Measurements from ENCODE around the gene CDC42BPB.

CDC42BPB gene

DNA sequence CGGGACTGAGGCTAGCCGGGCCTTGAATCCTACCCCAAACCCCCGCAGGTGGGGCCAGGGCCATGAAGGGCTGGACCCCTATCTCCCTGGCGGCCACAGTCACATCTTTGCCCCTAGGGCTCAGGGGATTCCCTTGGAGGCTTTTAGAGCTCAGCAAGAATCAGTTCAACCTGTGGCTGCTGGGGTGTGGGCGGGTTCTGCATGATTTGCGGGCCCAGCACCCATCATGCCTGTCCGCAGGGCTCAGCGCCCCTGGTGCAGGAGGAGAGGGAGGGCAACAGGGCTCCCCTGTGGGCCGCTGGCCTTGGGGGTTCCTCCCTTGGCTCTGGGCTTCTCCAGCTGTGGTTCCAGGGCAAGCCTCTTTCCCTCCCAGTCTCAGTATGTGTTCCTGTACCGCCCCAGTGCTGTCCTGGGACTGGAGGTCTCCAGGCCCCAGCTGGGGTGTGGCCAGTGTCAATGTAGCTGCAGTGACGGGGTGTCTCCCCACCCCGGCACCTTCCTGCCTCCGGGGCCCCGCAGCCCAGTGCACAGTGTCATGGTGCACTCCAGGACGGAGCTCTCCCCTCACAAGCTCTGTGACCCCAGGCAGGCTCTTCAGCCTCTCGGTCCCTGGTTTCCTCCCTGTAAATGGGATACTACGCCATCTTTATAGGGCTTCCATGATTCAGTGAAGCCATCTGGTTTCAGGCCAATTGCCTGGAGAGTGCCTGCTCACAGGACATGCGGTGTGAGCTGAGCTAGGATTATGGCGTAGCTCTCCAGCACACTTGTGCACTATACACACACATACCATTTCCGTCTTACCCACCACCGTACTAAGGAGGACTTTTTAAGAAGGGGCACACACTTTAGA lies 16.8 kb upstream of the CDC42BPB start:
- DNase-seq (ENCODE audit: low read depth), result no peak

DNA sequence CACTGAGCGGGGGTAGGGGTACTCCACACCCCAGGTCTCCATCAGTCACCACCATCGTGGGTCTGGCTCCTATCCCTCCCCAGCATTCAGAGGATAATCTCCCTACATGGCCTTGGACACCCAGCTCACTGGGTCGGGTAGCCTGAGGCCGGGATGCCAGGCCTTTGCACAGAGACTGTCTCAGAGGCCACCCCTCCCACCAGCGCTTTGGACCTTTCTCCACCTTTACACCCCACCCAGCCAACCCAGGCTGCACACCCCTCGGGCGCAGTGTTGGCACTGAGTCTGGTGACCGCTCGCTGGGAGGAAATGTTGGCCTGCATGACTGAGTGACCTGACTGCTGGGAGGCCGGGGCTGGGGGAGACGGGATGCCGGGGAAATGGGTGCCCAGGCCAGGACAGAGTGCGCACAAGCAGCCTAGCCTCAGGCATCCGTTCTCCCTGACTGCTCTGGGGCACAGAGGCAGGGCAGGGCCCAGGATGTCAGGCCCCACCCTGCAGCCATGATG lies 16.1 kb upstream of the CDC42BPB start:
- no peak for DNase-seq (ENCODE audit: low read depth)

DNA sequence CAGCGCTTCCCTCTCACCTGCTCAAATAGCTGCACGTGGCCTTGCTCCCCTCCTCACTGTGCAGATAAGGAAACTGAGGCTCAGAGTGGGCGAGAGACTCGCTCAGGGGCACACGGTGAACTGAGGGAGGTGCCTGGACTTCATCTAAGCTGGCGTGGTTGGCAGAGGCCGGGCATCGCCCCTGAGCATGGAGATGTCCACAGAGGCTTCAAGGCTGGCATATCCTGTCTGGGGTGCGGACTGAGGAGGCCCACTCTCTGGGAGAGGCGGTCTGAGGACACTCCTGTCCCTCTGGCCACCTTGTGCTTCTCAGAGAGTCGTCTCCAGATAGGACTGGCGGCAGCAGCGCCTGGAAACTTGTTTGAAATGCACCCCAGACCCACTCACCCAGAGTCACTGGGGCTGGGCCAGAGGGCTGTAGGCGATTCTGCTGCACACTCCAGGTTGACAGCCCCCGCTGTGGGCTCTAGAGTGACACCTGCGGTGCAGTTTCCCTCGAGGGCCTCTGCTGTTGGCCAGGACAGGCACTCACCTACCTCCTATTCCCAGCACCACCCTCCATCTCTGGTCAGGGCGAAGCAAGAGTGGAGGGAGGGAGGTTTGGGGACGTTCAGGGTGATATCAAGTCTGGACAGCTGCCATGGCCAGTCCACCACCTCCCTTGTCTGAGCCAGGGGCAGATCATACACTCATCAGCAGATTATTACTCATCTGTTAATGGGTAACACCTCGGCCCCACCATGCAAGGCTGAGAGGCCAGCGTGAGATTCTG lies 15.4 kb upstream of the CDC42BPB start:
- DNase-seq (ENCODE audit: low read depth), result no peak

DNA sequence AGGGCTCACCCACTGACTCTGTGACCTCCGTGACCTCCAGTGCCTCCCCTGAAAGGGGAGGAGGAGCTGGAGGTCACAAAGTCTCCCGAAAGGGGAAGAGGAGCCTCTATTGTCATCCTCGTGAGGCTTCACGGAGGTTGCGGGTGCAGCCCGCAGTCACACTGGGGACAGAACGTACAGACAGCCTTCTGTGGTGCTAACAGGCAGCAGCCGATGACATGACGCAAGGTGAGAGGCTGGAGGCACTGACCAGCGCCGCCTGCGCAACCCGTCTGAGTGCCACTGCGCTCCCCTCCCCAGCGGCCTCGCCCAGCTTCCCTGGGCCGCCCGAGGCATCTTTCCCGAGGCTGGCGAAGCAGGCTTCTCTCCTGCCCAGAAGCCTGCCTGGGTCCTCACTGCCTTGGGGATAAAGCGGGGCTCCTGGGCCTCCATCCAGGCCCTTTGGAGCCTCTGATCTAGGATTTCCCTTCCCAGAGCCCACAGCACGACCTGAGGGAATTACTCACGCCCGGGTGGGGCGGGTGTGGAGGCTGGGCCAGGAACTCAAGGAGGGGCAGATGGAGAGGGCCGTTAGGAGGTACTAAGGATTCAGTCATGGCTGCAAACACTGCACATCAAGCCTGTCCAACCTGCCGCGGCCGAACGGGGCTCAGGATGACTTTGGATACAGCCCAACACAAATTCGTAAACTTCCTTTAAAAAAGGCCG lies 14.3 kb upstream of the CDC42BPB start:
- no peak for DNase-seq (ENCODE audit: low read depth)

GRCh38 chr14:103070971-103071542 lies 13.7 kb upstream of the CDC42BPB start:
- DNase-seq (ENCODE audit: low read depth), result no peak

DNA sequence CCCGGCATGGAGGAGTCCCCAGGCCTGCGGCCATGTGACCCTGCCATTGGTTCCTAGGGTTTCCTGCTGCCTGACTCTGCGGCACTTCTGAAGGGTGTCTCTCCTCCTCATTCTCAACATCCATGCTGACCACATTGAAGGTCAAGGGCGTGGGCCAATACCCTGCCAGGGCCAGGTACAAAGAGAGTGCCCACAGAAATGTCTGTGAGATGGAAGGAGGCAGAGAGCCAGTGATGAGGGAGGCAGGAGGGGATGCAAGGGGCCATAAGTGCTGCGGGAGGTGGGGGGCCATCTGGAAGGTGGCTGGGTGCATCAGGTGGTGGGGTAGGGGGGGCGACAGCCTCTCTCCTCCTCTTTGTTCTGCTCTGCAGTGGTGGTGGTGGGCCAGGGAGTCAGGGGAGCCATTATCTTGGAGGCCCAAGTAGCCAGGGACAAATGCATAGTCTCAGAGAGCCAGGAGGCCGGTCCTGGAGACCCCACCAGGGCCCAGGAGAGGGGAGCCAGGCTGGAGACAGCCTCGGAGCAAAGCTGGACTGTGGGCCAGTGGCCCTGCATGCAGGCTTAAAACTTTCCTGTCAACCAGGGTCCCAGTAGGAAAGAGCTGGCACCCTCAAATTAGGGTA lies 13.0 kb upstream of the CDC42BPB start:
- DNase-seq (ENCODE audit: low read depth), result no peak

DNA sequence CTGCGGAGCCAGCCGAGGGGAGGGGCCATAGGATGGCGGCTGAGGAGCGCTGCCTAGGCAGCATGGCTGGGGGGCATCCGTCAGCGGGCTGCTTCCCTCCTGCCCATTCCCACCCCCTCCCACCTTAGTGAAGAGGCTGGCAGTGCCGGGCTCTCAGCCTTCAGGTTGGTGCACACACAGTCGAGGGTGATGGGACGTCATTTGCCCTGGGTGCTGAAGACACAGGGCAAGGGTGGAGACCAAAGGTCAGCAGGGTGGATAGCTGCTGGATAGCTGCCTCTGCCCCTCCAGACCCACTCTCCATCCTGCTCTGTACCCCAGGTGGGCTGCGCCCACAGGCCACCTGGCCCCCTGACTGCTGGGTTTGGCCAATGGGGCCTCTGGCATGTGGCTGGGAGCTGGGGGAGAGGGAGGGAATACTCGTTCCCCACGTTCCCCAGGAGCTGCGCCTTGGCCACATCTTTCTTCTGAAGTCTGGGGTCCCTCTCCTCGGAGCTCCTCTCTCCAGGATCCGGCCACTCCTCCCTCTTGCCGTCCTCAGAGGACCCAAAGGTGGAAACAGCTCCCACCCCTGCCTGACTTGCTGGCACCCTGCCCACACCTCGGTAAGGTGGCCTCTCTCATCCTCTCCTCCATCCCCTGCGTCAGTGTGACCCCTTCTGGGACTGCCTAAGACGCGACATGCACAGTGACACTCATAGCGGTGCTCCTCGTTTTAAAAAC lies 11.2 kb upstream of the CDC42BPB start:
- no peak for DNase-seq (ENCODE audit: low read depth)

DNA sequence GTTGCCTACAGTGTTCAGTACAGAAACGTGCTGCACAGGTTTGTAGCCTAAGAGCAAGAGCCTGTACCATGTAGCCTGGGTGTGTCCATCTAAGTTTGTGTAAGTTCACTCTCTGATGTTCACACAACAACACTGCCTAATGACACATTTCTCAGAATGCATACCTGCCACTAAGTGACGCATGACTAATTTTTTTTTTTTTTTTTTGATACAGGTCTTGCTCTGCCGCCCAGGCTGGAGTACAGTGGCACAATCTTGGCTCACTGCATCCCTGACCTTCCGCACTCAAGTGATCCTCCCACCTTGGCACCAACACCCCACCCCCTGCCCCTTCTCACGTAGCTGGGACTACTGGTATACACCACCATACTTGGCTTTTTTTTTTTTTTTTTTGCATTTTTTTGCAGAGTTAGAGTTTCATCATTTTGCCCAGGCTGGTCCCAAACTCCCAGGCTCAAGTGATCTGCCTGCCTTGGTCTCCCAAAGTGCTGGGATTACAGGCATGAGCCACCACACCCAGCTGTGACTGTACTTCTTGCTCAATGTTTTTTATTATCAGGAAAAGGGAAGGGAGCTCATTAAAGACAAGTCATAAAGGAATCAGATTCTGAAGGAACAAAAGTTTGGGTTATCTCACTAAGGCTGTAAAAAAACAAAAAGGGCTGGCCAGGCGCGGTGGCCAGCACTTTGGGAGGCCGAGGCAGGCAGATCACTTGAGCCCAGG lies 10.0 kb upstream of the CDC42BPB start:
- no peak for DNase-seq (ENCODE audit: low read depth)

- DNase-seq (ENCODE audit: low read depth), result no peak
These were observed 9.1 kb upstream of the CDC42BPB start for GRCh38 chr14:103066399-103066798.

- no peak for DNase-seq (ENCODE audit: low read depth)
These were observed 8.5 kb upstream of the CDC42BPB start for GRCh38 chr14:103065861-103066260.

DNA sequence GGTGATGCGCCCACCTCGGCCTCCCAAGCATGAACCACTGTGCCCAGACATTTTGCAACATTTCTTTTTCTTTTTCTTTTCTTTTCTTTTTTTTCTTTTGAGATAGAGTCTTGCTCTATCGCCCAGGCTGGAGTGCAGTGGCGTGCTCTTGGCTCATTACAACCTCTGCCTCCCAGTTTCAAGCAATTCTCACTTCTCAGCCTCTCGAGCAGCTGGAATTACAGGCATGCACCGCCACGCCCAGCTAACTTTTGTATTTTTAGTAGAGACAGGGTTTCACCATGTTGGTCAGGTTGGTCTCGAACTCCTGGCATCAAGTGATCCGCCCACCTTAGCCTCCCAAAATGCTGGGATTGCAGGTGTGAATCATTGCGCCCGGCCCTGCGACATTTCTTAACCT lies 7.6 kb upstream of the CDC42BPB start:
- no peak for DNase-seq (ENCODE audit: low read depth)

- no peak for DNase-seq (ENCODE audit: low read depth)
These were observed 7.1 kb upstream of the CDC42BPB start for GRCh38 chr14:103064436-103064835.

GRCh38 chr14:103061482-103061976 lies 4.2 kb upstream of the CDC42BPB start:
- no peak for DNase-seq (ENCODE audit: low read depth)

DNA sequence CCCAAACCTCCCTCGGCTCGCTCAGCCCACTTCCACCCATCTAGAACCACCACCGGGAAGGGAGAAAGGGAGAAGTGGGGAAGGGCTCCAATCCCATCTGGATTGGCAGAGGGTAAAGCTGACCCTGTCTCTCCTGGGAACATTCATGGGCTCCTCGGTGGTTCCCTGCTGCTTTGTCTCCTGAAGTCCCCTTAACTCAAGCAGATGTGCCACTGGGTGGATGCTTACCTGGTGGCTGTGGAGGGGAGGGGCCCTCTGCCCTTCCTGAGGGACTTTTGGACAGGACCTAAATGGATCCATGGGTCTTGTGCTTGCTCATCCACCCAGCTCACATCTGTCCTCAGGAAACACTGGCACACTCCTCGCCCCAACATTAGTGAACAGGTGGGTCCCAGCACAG lies 2.2 kb upstream of the CDC42BPB start:
- DNase-seq (ENCODE audit: low read depth), result no peak

- no peak for DNase-seq (ENCODE audit: low read depth)
These were observed 1.1 kb upstream of the CDC42BPB start for GRCh38 chr14:103058164-103059055.

GRCh38 chr14:103057028-103057371 lies 349 bp downstream of the CDC42BPB start:
- no peak for DNase-seq (ENCODE audit: low read depth)

- DNase-seq (ENCODE audit: low read depth), result no peak
These were observed 874 bp downstream of the CDC42BPB start for GRCh38 chr14:103056322-103057027.

DNA sequence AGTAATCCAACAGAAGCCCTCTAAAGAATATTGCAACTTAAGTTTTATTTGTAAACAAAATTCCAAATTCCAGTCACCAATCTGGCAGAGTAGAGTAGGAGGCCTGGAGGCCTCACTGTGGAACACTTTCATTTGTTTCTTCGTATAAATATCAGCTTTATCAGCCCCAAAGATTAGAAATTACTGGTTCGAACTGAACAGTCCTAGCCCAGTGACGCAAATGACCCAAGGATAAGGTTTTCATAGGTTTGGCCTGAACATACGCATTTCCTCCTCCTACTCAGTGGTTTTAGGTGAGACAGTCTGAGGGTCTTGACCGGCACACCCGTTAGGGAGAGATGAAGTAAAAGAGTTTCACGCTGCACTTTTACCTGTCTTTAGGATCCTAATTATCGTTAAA lies 1.7 kb downstream of the CDC42BPB start:
- DNase-seq (ENCODE audit: low read depth), result no peak

DNA sequence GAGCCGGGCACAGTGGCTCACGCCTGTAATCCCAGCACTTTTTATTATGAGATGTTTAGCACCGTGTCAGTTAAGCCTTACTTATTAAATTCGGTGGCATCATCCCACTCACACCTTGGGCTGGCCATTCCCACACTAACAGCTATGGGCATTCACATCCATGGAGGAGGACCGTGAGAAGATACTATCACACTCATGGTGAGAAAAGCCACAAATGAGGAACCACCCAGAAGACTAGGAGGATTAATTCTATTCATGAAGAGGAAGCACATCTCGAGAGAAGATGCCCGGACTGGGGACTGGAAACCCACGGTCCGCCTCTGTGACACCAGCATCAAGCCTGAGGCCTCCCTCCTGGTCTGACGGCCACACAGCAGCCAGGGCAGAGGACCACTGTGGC lies 4.9 kb downstream of the CDC42BPB start:
- no peak for DNase-seq (ENCODE audit: low read depth)

Measured in activated gamma-delta T cell treated with anti-CD3 and anti-CD28 coated beads, Interleukin-2, amount 50 U/mL, for 16 hours (primary cell).